ENCODE measurements around the gene GOLGA8T. TPM values are rescaled to one million over a fixed set of nuclear protein-coding genes. Genes with fewer than 3 reads are reported as not detected.
"Not testable (repeated sequence)": the region's sequence is repeated elsewhere in the genome, so short reads cannot be mapped to it uniquely, and the experiment has no call there.

Gene GOLGA8T, protein sequence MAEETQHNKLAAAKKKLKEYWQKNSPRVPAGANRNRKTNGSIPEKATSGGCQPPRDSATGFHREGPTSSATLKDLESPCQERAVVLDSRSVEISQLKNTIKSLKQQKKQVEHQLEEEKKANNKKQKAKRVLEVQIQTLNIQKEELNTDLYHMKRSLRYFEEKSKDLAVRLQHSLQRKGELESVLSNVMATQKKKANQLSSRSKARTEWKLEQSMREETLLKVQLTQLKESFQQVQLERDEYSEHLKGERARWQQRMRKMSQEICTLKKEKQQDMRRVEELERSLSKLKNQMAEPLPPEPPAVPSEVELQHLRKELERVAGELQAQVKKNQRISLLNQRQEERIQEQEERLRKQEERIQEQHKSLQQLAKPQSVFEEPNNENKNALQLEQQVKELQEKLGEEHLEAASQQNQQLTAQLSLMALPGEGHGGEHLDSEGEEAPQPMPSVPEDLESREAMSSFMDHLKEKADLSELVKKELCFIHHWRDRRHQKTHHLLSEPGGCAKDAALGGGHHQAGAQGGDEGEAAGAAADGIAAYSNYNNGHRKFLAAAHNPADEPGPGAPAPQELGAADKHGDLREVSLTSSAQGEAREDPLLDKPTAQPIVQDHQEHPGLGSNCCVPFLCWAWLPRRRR
- under 1 TPM; 0.15 to 0.22 TPM for total RNA-seq
- long read RNA-seq: 0 reads

DNA sequence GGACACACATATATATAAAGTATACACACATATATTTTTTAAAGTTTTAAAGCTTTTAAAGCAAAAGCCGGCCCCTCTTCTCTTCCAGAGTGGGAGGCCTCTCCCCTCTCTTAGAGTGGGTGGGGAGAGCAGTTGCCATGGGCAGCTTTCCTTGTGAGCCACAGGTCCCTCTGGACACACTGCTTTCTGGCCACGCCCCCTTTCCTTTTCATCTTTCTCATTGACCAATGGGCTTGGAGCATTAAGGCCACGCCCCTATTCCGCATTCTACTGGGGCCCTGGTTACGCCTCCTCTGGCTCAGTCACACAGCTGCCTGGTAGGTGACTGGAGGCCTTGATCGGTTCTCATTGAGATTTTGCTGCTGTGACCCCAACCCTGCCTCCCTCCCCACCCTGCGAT, at the start of gene GOLGA8T:
TSS of gene GOLGA8T (plus strand) at position 301 of the 400 bp plus-strand sequence. CDS start at position 399, 98 bp downstream.
- DNase-seq; intact Hi-C loops (cut with DNase I, micrococcal nuclease); ATAC-seq: not testable (repeated sequence)

DNA sequence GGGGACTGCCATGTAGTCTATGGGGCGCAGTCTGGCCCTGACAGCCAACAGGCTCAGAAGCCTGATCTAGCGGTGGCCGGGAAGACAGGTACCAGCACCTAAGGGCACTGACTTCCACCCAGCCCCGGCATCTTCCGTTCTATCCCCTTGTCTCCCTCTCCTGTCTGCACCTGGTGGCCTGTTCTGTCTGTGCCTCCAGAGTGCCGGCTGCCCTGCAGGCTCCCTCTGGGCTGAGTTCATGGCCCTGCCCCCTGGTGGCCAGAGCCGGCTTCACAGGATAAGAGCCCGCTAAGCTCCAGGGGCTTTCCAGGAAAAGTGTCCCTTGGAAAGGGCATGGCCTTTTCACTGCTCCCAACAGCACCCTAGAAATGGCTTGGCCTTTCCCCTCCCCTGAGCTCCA, 37.0 kb upstream of the GOLGA8T start:
- intact Hi-C loops (cut with DNase I, micrococcal nuclease); DNase-seq: not testable (repeated sequence)
- ATAC-seq: peak; percentile 63

DNA sequence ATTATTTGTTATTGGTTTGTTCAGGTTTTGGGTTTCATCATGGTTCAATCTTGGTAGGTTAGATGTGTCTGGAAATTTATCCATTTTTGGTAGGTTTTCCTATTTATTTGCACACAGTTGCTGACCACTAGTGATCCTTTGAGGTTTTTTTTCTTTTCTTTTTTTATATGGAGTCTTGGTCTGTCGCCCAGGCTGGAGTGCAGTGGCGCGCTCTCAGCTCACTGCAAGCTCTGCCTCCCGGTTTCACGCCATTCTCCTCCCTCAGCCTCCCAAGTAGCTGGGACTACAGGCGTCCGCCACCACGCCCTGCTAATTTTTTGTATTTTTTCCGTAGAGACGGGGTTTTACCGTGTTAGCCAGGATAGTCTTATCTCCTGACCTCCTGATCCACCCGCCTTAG, 32.0 kb upstream of the GOLGA8T start:
- ATAC-seq; intact Hi-C loops (cut with DNase I, micrococcal nuclease); DNase-seq: not testable (repeated sequence)

DNA sequence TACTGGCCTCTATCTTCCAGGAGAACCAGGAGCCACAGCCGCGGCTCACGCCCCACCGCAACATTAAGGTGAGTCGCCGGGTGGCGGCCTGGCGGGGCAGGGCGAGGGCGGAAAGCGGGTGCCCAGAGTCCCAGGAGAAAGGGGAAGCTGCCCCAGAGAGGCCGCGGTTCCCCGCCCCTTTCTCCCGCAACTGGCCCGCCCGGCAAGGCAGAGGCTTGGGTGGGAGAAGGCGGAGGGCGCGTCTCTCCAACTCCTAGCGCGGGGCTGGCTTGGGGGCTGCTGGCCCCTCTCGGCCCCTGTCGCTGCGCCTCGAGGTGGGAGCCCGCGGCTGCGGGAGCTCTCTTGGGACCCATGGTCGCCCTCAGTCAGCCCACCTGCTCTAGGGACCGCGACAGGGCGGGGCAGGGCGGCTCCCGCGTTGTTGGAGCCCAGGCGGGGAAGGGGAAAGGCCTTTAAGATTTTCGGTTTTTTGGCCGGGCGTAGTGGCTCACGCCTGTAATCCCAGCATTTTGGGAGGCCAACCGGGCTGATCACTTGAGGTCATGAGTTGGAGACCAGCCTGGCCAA, 30.8 kb upstream of the GOLGA8T start:
- intact Hi-C loops (cut with DNase I, micrococcal nuclease); DNase-seq: not testable (repeated sequence)
- ATAC-seq: peak; percentile 69

DNA sequence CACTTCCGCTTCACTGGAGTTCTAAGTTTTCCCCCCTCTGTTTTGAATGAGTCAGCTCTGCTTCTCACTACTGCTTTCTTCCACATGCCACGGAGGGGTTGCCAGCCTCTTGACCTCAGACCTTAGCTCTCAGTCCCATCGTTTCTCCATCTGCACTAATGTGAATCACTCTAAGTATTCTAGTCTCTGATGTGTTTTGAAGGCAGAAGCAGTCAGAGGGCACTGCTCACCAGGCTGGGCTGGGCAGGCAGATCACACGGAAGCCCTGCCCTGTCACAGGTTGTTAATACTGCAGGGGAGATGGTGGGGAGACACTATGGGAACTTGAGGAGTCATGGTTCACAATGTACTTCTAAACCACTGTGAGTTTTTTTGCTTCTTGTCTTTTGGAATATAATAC, 24.3 kb upstream of the GOLGA8T start:
- ATAC-seq; intact Hi-C loops (cut with DNase I, micrococcal nuclease); DNase-seq: not testable (repeated sequence)

DNA sequence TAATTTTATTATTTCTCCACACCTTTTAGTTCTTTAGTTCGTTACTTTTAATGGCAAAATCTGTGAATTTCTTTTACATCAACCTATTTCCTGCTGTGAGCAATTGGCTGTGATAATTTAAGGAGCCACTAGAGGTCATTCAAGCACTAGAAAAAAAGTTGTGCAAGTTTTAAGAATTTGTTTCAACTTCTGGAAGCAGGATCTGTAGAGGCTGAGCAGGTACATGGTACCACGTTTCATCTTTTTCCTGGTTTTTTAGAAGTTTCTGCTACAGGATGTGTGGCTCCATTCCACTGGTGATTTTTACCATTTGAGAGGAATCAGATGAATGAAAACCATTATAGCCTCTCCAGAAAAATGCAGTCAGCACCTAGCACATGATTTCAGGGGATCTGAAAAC, 4.8 kb upstream of the GOLGA8T start:
- ATAC-seq, DNase-seq: not testable (repeated sequence)

DNA sequence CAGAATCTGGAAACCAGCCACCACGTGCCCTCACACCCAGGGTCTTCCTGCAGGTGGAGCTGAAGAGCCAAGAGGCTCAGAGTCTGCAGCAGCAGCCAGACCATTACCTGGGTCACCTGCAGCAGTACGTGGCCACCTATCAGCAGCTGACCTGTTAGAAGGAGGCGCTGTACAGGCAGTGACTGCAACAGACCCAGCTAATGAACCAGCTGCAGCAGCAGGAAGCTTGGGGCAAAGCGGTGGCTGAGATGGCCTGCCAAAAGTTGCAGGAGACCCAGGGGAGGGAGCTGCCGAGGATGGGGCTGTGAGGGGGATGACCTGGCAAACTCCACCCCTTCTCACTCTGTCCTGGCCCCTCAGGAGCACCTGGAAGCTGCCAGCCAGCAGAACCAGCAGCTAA, 8.4 kb downstream of the GOLGA8T start:
- intact Hi-C loops (cut with DNase I, micrococcal nuclease); ATAC-seq; DNase-seq: not testable (repeated sequence)

More for the DNA sequence above, 4.8 kb upstream of the GOLGA8T start:
- intact Hi-C loops (cut with DNase I, micrococcal nuclease): not testable (repeated sequence)

DNA sequence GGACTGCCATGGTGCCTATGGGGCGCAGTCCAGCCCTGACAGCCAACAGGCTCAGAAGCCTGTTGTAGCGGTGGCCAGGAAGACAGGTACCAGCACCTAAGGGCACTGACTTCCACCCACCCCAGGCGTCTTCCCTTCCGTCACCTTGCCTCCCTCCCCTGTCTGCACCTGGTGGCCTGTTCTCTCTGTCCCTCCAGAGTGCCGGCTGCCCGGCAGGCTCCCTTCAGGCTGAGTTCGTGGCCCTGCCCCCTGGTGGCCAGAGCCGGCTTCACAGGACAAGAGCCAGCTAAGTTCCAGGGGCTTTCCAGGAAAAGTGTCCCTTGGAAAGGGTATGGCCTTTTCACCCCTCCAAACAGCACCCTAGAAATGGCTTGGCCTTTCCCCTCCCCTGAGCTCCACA, 15.0 kb downstream of the GOLGA8T start:
- intact Hi-C loops (cut with DNase I, micrococcal nuclease); DNase-seq; ATAC-seq: not testable (repeated sequence)

DNA sequence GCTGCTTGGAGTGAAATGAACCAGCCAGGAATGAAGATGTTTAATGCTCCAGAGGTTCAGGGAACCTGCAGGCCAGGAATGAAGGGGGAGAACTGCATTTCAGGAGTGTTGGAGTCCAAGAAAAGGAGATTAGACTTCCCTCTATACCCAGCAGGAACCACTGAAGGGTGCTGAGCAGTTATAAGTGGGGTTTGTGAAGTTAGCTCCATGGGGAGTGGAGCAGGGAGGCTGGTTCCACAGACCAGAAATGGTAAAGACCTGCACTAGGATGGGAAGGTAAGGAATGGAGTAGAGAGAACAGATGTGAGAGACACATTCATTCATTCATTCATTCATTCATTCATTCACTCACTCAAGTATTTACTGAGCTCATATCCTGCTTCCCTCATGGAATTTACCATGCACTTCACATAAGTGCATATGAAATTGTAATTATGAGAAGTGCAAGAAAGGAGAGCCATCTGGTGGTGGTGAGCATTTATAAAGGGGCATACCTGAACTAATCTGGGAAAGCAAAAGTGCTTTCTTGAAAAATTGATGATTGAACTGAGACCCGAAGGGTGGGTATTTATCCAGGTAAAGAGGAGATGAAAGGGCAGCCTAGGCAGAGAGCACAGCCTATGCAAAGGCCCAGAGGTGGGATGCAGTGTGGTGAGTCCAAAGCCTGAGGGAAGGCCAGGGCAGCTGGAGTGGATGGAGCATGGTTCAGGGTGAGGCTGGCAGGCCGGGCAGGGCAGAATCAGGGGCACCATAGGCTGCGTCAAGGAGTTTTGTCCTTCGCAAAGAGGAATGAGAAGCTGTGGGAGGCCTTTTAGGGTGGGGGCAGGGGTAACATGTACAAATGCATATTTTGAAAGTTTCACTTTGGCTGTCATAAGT, 27.9 kb downstream of the GOLGA8T start:
- intact Hi-C loops (cut with DNase I, micrococcal nuclease); ATAC-seq; DNase-seq: not testable (repeated sequence)

DNA sequence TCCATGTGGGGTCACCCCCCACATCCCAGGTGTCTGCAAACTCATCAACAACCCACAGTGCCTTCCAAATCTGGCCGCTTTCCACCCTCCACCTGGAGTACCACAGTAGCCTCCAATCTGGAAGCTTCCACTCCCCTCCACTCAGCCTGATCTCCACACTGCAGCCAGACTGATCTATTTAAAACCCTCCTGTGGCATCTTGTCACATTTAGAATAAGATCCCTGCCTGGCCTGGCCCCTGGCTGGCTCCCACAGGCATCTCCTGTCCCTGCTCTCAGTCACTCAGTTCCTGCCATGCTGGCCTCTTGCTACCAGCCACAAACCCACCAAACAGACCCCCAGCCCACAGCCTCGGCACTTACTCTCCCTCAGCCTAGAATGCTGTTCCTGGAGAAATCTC, 28.9 kb downstream of the GOLGA8T start:
- ATAC-seq; DNase-seq; intact Hi-C loops (cut with DNase I, micrococcal nuclease): not testable (repeated sequence)

DNA sequence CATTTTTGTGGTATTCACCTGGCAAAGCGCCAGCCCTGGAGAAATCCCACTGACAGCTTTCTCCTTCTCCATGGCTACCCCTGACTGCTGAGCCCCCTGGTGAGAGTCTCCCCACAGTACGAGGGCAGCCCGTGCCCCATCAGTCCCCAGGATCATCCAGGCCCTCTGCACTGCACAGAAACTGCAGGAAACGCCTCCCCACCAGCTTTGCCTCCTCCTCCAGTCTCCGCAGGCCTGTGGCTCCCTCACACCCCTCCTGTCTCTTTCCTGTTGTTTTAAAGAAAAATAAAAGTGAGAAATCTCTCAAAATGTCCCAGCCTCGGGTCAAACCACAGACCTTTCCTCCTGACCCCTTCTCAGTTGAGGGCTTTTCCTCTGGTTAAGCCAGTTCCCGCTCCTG, 29.4 kb downstream of the GOLGA8T start:
- ATAC-seq; intact Hi-C loops (cut with DNase I, micrococcal nuclease); DNase-seq: not testable (repeated sequence)

DNA sequence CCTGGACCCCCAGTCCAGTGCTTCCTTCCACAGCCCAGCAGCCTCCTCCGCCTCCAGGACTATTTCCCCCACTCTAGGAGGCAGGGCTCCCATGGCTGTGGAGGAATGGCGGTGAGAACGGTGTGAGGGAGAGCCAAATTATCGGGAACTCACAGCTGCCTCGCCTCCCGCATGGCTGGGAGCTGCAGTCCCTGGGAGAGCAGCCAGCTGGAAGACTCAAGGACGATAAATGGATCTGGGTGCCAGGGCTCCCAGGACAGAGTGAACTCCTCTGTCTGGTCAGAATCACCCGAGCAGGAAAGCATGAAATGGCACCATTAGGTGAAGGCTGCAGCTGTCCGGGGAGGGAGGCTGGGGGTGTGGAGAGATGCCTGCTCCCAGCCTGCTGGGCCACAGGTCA, 32.6 kb downstream of the GOLGA8T start:
- DNase-seq; ATAC-seq; intact Hi-C loops (cut with DNase I, micrococcal nuclease): not testable (repeated sequence)

DNA sequence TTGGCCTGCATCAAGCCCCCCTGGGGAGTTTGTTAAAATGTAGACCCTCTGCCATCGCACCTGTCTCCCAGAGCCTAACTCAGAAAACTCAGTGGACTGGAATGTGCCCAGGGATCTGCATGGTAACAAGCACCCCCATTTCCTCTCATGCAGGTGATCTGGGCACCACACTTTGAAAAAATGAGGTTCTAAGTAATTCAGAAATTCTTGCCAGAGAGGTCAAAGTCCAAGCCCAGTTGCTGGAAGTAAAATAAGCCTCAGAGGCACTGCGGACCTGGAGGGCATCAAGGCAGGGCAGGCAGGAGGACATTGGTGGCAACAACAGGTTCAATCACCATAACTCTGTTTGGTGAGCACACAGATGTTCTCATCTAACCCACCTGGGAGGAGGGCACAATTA, 33.0 kb downstream of the GOLGA8T start:
- intact Hi-C loops (cut with DNase I, micrococcal nuclease); DNase-seq; ATAC-seq: not testable (repeated sequence)

DNA sequence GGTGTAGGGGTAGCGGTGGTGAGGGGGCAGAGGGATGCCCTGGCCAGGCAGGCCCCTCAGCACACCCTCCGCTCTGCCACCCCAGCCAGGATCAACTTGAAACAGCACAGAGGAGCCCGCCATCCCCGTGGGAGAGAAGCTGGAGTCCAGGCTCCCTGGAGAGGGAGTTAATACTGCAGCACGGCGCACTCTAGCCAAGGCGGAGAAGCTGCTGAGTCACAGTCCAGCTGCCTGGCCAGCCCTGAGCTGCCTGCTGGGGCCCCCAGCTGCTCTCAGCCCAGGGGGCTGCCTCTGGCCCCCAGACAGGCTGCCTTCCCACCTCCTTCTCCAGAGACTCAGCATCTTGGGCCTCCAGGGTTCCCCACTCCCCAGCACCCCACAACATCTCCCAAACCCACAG, 36.6 kb downstream of the GOLGA8T start:
- intact Hi-C loops (cut with DNase I, micrococcal nuclease); ATAC-seq; DNase-seq: not testable (repeated sequence)

DNA sequence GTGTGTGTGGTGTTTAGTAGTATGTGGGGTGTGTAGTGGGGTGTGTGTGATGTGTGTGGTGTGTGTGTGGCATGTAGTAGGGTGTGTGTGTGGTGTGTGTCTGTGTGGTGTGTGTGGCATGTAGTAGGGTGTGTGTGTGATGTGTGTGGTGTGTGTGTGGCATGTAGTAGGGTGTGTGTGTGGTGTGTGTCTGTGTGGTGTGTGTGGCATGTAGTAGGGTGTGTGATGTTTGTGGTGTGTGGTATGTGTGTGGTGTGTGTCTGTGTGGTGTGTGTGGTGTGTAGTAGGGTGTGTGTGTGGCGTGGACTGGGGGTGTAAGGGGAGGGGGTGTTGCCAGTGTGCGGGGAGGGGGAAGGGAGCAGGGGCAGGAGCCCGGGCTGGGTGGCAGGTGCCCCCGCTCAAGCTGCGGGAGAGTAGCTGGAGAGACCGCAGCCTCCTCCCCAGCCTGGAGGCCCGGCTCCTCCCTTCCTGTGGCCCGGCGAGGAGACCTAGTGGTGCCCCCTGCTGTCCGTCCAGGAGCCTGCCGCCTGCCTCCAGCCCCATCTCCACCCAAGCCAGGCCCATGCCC, 38.3 kb downstream of the GOLGA8T start:
- DNase-seq: peak; percentile 30 to 31
- intact Hi-C loops (cut with DNase I, micrococcal nuclease): not testable (repeated sequence)
- ATAC-seq: peak; percentile 82

DNA sequence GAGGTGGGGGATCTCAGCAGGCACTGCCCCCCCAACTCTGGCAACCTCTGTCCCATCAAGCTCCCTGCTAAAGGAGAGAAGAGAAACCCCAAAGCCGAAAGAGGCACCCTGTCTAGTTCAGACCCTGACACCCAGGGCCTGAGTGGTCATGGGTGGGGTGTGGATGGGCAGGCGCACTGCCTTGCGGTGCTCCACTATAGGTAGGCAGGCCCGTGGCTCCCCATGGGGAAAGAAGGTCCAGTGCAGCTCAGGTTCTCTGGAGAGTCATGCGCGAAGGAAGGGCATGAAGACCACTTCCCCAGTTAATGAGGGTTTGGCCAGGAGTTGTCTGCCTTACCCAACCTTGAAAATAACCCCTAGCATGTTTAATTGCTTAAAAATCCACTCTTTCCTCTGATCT, 40.4 kb downstream of the GOLGA8T start:
- ATAC-seq; DNase-seq; intact Hi-C loops (cut with DNase I, micrococcal nuclease): not testable (repeated sequence)

DNA sequence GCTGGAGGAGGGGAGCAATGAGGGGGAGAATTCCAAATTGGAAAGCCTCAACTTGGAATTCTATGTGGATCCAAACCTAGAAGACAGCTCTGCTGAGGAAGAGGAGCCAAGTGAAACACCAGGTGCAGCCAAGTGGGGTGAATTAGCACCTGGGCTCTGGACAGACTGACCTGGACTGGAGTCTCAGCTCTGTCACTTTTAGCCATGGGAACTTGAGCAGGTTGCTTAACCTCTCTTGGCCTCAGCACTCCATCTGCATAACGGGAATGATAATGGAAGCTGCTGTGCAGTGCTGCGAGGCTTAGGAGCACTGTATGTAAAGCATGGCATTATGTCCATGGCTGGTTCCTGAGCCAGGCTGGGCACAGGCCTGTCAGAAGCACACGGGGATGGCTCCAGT, 41.8 kb downstream of the GOLGA8T start:
- DNase-seq; intact Hi-C loops (cut with DNase I, micrococcal nuclease); ATAC-seq: not testable (repeated sequence)

DNA sequence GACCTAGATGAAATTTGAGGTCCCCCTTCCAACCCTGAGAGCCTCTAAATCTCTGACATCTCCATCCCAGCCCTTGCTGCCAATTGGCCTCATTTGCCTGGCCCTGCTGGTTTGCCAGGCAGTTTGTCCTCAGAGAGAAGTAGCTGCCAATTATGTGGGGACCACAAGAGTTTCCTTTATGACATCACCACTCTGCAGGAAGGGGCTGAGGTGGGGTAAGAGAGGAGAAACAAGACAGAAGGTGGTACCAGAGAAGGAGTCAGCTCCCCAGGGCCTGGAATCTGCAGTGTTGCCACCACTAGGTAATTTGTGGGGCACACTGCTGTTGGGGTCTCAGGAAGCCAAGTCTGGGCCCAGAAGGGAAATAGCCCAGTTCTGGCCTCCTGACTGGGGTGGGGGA, 45.0 kb downstream of the GOLGA8T start:
- intact Hi-C loops (cut with DNase I, micrococcal nuclease); ATAC-seq; DNase-seq: not testable (repeated sequence)
